OCI-M2 (cell line): Measurements from ENCODE around the gene DNAH6.

ENCODE experiments used
- DNase-seq: peaks from one replicate; lab custom pipeline; 2025; ENCODE audit not compliant: unreplicated experiment; lab: John Stamatoyannopoulos, UW

DNAH6 gene

GRCh38 chr2:84799772-84800171 is 283.5 kb downstream of the DNAH6 start:
- no peak for DNase-seq

GRCh38 chr2:84800194-84800805 is 284.0 kb downstream of the DNAH6 start:
- DNase-seq, result no peak

DNA sequence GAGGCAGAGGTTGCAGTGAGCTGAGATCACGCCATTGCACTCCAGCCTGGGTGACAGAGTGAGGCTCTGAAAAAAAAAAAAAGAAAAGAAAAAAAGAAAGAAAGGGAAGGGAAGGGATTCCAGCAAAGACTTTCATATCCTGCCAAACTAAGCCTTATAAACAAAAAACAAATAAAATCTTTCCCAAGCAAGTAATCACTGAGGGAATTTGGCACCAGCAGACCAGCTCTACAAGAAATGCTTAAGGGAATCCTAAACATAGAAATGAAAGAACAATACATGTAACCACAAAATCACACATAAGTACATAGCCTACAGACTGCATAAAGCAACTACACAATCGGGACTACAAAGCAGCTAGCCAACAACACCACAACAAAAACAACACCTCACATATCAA is 285.5 kb downstream of the DNAH6 start:
- no peak for DNase-seq

DNA sequence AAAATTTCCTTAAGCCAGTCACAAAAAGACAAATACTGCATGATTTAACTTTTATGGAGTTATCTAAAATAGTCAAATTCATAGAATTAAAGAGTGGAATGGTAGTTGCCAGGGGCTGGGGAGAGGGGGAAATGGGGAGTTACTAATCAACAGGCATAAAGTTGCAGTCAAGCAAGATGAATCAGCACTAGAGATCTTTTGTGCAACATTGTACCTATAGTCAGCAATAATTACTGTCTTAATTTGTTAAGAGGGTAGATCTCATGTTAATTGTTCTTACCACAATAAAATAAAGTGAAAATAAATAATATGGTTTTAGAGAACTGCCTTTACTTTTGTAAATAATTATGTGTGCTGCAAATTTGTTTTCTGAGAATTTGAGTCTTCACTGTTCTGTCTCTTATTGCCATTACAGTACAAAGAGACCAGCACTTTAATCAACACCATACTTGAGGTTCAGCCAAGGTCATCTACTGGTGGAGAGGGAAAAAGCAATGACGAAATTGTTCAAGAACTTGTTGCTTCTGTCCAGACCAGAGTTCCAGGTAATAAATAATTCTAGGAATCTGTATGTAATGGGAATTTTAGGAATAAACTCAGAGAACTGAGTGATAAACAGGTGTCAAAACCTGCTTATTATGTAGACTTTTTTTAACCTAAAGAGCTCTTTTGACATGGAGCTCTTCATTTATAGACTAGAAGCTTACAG is 289.1 kb downstream of the DNAH6 start:
- no peak for DNase-seq

GRCh38 chr2:84807063-84807485 is 290.8 kb downstream of the DNAH6 start:
- peak; percentile 23 for DNase-seq

- DNase-seq, result no peak
Measured at GRCh38 chr2:84808279-84808678, 292.0 kb downstream of the DNAH6 start.

DNA sequence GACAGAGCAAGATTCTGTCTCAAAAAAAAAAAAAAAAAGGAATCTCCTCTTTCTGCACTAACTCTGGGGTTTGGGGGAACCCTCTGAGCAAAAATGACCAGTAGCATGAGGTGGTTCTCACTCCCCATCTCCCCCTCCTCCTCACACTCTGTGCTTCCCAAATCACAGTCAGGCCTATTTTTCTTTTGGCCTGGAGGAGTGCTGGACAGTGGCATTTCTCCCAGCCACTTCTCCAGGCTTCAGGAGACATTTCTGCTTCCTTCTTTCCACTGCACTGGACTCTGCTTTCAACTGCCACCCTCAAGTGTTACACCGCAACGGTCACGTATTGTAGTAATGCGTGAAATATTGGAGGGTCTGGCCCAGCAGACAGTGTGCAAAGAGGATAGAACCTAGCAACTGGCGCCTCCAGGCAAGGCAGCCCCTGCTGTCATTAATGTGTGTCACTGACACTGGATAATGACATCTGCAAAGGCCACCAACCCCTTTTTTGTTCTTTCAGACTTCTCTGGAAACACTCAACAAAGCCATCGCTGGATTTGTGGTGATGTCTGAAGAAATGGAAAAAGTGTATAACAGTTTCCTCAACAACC is 295.6 kb downstream of the DNAH6 start:
- no peak for DNase-seq

- no peak for DNase-seq
Measured at GRCh38 chr2:84815146-84815545, 298.8 kb downstream of the DNAH6 start.

DNA sequence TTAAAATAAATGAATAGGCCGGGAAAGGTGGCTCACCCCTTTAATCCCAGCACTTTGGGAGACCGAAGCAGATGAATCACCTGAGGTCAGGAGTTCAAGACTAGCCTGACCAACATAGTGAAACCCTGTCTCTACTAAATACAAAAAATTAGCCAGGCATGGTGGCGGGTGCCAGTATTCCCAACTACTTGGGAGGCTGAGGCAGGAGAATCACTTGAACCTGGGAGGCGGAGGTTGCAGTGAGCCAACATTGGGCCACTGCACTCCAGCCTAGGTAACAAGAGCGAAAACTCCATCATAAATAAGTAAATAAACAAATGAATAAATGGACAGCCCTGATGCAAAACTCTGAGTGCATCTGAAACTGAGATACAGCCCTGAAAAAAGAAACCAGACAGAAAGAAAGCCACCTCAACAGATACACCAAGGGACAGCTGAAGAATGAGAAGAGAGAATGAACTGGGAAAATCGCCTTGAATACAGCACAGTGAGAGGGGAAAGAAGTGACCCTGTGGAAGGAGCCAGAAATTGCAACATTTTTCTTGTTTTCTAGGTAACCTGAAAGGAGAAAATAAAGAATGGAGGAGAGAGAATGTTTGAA is 300.2 kb downstream of the DNAH6 start:
- no peak for DNase-seq

DNA sequence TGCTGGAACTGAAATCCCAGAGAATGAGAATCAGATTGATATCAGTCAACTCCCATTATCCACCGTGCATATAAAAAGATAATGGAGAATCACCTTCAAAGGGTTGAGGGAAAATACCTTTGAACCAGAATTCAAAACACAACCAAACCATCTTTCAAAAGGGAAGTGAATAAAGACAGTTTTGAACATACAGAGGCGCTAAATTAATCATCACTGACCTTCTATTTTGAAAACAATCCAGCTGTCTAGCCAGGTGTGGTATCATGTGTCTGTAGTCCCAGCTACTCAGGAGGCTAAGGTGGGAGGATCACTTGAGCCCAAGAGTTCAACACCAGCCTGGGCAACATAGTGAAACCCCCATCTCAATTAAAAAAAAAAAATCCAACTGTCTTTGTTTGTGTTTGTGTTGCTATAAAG is 300.9 kb downstream of the DNAH6 start:
- no peak for DNase-seq

GRCh38 chr2:84821806-84822205 is 305.5 kb downstream of the DNAH6 start:
- DNase-seq, result no peak

GRCh38 chr2:84823229-84823628 is 306.9 kb downstream of the DNAH6 start:
- DNase-seq, result no peak

- no peak for DNase-seq
Measured at GRCh38 chr2:84823788-84824187, 307.5 kb downstream of the DNAH6 start.

DNA sequence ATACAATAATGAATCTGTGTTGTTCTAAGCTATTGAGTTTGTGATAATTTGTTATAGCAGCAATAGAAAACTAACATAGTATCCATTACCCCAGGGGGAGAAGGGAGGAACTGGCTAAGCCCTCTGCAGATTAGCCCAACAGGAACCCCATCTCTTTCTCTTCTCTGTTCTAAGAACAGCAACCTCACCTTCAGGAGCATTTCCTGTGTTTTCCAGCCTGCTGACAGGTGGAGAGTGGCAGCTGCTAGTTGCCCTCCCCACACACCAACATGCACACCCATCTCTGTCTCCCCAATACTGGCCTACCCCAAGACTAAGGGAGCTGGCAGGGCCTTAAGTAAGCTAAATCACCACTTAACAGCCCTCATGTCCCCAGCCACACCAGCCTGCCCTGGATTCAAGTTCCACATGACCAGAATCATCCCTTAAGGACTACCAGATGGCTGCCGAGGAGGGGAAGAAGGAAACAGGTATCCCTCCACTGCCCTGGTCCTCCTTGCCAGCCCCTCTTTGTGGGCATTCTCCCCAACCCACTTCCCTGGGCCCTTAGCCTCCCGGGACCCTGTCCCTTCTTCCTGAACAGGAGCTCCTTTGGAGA is 311.8 kb downstream of the DNAH6 start:
- DNase-seq, result no peak

GRCh38 chr2:84829693-84830092 is 313.4 kb downstream of the DNAH6 start:
- DNase-seq, result no peak

GRCh38 chr2:84830095-84830494 is 313.8 kb downstream of the DNAH6 start:
- no peak for DNase-seq

DNA sequence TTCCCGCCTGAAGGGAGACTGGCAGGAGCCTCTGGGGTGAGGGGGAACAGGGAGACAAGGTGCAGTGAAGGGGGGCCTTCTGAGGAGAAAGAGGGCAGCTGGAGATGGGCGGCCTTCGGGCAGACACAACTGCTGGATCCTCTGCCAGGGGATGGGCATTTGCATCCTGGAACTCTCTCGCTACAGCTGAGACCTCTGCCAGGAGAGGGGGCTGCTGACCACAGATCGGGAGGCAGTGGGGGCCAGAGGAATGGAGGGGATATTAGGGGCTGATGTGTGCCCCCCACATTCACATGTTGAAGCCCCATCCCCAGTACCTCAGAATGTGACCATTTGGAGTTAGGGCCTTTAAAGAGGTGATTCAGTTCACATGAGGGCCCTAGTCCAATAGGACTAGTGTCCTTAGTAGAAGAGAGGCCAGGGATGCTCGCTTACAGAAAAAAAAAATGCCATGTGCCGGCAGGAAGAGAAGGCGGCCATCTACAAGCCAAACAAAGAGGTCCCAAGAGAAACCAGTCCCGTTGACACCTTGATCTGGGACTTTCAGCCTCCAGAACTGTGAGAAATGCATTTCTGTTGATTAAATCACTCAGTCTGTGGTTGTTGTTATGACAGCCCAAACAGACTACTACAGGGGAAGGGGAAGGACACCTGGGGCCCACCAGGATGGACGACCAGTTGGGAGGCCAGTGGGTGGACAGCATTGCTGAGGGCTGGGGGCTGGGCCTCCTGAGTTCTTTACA is 314.6 kb downstream of the DNAH6 start:
- DNase-seq, result no peak

- DNase-seq, result no peak
Measured at GRCh38 chr2:84832772-84833461, 316.6 kb downstream of the DNAH6 start.

GRCh38 chr2:84833481-84834150 is 317.3 kb downstream of the DNAH6 start:
- DNase-seq, result no peak

GRCh38 chr2:84836215-84836614 is 319.9 kb downstream of the DNAH6 start:
- no peak for DNase-seq
